SK-N-MC (cell line): ENCODE results near the gene SH3BP1.

Experiments used
- EZH2 ChIP-seq: fragments of 200-600 bp; sonication (generic); IDR thresholded peaks from one replicate; pipeline ENCODE4 v1.6.1; 2017; ENCODE audit warnings: antibody characterized with exemption
- POLR2AphosphoS5 ChIP-seq: IDR thresholded peaks from 2 replicates; pipeline ENCODE4 v1.6.1; 2012; ENCODE audit warnings: mild to moderate bottlenecking, low read depth, low read length, borderline replicate concordance

DNA sequence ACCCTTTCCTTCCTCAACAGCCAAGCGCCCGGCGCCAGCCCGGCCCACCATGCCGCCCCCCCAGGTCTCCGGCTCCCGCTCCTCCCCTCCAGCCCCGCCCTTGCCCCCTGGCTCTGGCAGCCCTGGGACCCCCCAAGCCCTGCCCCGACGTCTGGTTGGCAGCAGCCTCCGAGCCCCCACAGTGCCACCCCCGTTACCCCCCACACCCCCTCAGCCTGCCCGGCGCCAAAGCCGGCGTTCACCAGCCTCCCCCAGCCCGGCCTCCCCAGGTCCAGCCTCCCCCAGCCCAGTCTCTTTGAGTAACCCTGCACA lies 15.7 kb downstream of the SH3BP1 start:
- TF ChIP-seq EZH2 = no peak
- TF ChIP-seq POLR2AphosphoS5 = no peak
